ENCODE data around the gene CHD9. TPM values are rescaled to one million over a fixed set of nuclear protein-coding genes. Genes with fewer than 3 reads are reported as not detected.
A peak's percentile ranks its signal among the peaks of the same experiment; 100 is the strongest.
"Not testable (repeated sequence)": the region's sequence is repeated elsewhere in the genome, so short reads cannot be mapped to it uniquely, and the experiment has no call there.

CHD9 gene
- total RNA-seq, 4 donors from 2014 or later = 46.9 to 174 (median 133) TPM

DNA sequence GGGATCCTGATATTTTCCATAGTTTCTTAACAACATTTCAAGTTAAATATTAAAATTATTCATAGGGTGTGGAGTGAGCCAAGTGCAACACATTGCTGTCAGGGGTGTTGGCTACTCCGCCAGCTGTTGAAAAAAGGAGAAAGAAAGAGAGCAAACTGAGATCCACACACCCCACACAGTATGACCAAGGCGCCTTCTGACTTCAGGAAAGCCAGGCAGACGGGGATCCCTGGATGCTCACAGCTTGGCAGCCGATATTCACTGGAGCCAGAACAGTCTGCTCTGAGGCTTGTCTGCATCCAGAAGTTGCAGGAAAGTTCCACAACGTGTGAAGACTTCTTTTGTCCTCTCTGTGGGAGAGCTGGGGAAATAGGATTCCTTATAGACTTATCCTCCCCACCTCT, 11.4 kb upstream of the CHD9 start:
- Histone ChIP-seq H3K4me1 (no peaks in the 10 kb centered on the region), H3K27me3 (no peaks in the 10 kb centered on the region), H3K4me3 (no peak overlapping the region), H3K9me3 (no peaks in the 10 kb centered on the region), H3K27ac (peak overlapping the region; percentile 57 to 63), H3K36me3 (no peaks in the 10 kb centered on the region)
- no peak for DNase-seq
- TF ChIP-seq, protein P1, sequence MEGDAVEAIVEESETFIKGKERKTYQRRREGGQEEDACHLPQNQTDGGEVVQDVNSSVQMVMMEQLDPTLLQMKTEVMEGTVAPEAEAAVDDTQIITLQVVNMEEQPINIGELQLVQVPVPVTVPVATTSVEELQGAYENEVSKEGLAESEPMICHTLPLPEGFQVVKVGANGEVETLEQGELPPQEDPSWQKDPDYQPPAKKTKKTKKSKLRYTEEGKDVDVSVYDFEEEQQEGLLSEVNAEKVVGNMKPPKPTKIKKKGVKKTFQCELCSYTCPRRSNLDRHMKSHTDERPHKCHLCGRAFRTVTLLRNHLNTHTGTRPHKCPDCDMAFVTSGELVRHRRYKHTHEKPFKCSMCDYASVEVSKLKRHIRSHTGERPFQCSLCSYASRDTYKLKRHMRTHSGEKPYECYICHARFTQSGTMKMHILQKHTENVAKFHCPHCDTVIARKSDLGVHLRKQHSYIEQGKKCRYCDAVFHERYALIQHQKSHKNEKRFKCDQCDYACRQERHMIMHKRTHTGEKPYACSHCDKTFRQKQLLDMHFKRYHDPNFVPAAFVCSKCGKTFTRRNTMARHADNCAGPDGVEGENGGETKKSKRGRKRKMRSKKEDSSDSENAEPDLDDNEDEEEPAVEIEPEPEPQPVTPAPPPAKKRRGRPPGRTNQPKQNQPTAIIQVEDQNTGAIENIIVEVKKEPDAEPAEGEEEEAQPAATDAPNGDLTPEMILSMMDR (IDR thresholded peaks at IDR 0.05) = no peak
- TF ChIP-seq POLR2A (IDR thresholded peaks at IDR 0.05) = no peak
- intact Hi-C loops (cut with DNase I; ENCODE audit: low total_unique reads) = no loop called here

DNA sequence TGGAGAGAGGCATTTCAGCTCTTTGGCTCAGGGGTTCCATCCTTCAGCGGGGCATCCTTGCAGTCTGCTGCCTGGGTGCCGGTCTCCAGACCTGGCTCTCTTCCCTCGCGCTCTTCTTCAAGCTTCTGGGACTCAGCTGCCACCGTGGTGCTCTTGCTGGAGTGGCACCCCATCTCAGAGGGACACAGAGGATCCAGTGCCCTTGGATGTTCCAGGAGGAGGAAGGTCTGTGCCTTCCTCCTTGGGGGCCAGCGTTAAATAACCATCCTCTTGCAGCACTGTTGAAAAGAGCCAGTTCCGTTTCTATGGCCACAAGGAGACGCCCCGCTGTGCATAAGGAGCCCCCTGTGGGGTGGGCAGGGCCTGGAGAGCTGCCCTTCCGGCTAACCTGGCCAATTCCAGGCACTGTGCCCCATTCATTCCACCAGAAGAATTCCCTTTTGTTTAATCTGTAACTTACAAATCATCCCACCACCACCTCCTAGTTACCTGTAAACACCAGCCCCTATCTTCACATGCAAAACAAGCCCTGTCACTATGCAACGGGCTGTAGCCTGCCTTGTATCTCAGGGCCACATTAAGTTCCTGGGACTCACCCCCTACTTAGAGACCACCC, 10.7 kb upstream of the CHD9 start:
- intact Hi-C loops (cut with DNase I; ENCODE audit: low total_unique reads) = no loop called here
- no peaks in the 10 kb centered on the region for H3K36me3 ChIP-seq
- no peaks in the 10 kb centered on the region for H3K9me3 ChIP-seq
- DNase-seq = no peak
- no peak overlapping the region for H3K4me3 ChIP-seq
- no peaks in the 10 kb centered on the region for H3K4me1 ChIP-seq
- no peaks in the 10 kb centered on the region for H3K27me3 ChIP-seq
- peak overlapping the region; percentile 57 to 63 for H3K27ac ChIP-seq
- TF ChIP-seq POLR2A (IDR thresholded peaks at IDR 0.05) = no peak

DNA sequence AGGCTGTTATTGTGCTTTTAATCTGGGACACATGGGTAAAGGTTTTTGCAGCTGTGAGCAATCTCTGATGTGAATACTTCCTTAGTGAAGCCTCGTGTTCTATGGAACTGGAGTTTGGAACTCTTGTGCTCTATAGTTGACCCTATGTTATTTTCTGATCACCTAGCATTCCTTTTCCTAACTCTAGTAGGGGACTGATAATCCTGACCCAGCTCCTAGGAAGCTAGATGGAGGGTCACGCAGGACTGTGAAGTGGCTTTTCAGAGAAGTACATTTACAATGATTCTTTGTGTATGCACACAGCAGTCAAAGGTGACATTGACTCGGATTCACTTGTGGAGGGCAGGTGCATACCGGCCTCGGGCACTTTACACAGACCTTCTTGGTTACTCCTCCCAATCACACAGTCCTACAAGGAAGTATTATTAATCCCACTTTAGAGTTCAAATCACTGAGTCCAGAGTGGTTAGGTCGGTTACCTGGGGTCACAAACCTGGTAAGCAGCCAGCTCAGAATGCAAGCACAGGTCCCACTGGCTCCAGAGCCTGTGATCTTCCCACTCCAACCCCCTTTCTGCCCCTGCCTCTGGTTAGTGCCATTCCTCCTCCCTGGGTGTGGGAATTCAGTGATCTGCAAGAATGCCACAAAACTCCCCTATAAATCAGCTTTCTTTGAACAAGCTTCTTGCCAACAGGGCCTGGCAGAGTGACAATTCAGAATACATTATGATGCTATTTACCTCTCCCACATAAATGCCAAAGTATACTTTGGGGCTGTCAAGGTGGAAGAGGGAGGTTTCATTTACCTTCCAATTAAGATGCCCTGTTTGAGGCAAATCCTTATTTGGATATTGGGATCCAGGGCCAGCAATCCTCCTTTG, 9.2 kb upstream of the CHD9 start:
- TF ChIP-seq, protein P1 (IDR thresholded peaks at IDR 0.05) = no peak
- TF ChIP-seq POLR2A (IDR thresholded peaks at IDR 0.05) = no peak
- Histone ChIP-seq H3K4me1 (no peaks in the 10 kb centered on the region), H3K27me3 (no peaks in the 10 kb centered on the region), H3K36me3 (no peaks in the 10 kb centered on the region), H3K27ac (no peak overlapping the region), H3K4me3 (no peak overlapping the region), H3K9me3 (no peaks in the 10 kb centered on the region)
- intact Hi-C loops (cut with DNase I; ENCODE audit: low total_unique reads) = no loop called here
- DNase-seq = no peak

- DNase-seq; H3K27ac ChIP-seq; H3K9me3 ChIP-seq; H3K36me3 ChIP-seq; intact Hi-C loops (cut with DNase I; ENCODE audit: low total_unique reads); H3K4me1 ChIP-seq; H3K27me3 ChIP-seq; H3K4me3 ChIP-seq: not testable (repeated sequence)
These were observed 7.3 kb upstream of the CHD9 start for GRCh38 chr16:53047515-53047914.

- no peaks in the 10 kb centered on the region for H3K9me3 ChIP-seq
- H3K4me1 ChIP-seq = no peaks in the 10 kb centered on the region
- H3K36me3 ChIP-seq = no peaks in the 10 kb centered on the region
- no peaks in the 10 kb centered on the region for H3K27me3 ChIP-seq
- TF ChIP-seq, protein P1 (IDR thresholded peaks at IDR 0.05) = no peak
- TF ChIP-seq POLR2A (IDR thresholded peaks at IDR 0.05) = no peak
- intact Hi-C loops (cut with DNase I; ENCODE audit: low total_unique reads) = no loop called here
- no peak for DNase-seq
- H3K4me3 ChIP-seq = no peak overlapping the region
- no peak overlapping the region for H3K27ac ChIP-seq
These were observed 6.5 kb upstream of the CHD9 start for GRCh38 chr16:53048139-53048915.

DNA sequence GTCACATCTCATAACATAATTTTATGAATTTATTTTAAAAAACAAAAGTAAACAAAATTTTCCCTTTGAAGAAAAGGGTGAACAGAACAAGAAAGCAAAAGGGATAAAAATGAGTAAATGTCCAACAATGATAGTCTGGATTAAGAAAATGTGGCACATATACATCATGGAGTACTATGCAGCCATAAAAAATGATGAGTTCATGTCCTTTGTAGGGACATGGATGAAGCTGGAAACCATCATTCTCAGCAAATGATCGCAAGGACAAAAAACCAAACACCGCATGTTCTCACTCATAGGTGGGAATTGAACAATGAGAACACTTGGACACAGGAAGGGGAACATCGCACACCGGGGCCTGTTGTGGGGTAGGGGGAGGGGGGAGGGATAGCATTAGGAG, 3.5 kb upstream of the CHD9 start:
- H3K27ac ChIP-seq, H3K4me3 ChIP-seq, H3K9me3 ChIP-seq, H3K36me3 ChIP-seq, DNase-seq, H3K4me1 ChIP-seq, H3K27me3 ChIP-seq: not testable (repeated sequence)
- intact Hi-C loops (cut with DNase I; ENCODE audit: low total_unique reads) = loop anchor here (5.0 to 10.0 kb wide), 2 partner anchors 84 to 156 kb away; no protein-coding TSS in a partner anchor
